Endothelial cell of umbilical vein (primary cell): Measurements from ENCODE around the gene STX8. TPM values are rescaled to one million over a fixed set of nuclear protein-coding genes. Genes with fewer than 3 reads are reported as not detected.

ENCODE experiments used
- BruUV-seq: library from RNA; stranded (reverse); fragments of 400-500 nt; replicated peaks from 2 replicates; lab custom pipeline; 2021; lab: Mats Ljungman, UMichigan
- CTCF ChIA-PET: fragments of 300-600, 350-600 bp; sonication (Branson Sonifier 250); formaldehyde crosslinking; loops from one replicate; lab custom pipeline; 2021; ENCODE audit warnings: antibody characterized with exemption, inconsistent platforms; lab: Charles Lee
- POLR2A ChIA-PET: fragments of 300-600, 350-600 bp; sonication (Branson Sonifier 250); formaldehyde crosslinking; loops from one replicate; lab custom pipeline; 2021; ENCODE audit warnings: antibody characterized with exemption, inconsistent platforms; lab: Charles Lee
- DNase-seq: peaks from one replicate; pipeline ENCODE4 v3.0.0-alpha.2; 2011; ENCODE audit warnings: low read depth, low spot score
- FAIRE-seq: peaks from 2 replicates; lab custom pipeline; 2011; peaks lifted over from hg19 to GRCh38; lab: Jason Lieb, UNC
- H2AFZ ChIP-seq: 2 replicates; pipeline ENCODE4 v1.6.0; 2012; ENCODE audit warnings: low read depth, low read length, control low read depth, inconsistent platforms
- H3K27ac ChIP-seq: 2 replicates; pipeline ENCODE4 v1.5.1; 2011; ENCODE audit warnings: low read depth, mild to moderate bottlenecking, control low read depth, low read length, moderate library complexity; ENCODE audit not compliant: insufficient read depth
- H3K27me3 ChIP-seq, 2 experiments: 2 replicates each; pipeline versions ENCODE4 v1.6.0 to v1.6.1; 2011; ENCODE audit warnings: low read length in 2 of 2, mixed read lengths in 1 of 2; ENCODE audit not compliant: control insufficient read depth in 2 of 2, insufficient read depth in 2 of 2
- H3K36me3 ChIP-seq, 2 experiments: 2 replicates in 1 of 2; 3 replicates in 1 of 2; pipeline ENCODE4 v1.5.1; 2011; ENCODE audit warnings: low read length in 2 of 2, mild to moderate bottlenecking in 1 of 2, moderate library complexity in 1 of 2; ENCODE audit not compliant: control insufficient read depth in 2 of 2, insufficient read depth in 2 of 2; ENCODE audit errors: extremely low read depth in 1 of 2
- H3K4me1 ChIP-seq: 3 replicates; pipeline ENCODE4 v1.5.1; 2011; ENCODE audit warnings: mild to moderate bottlenecking, low read length; ENCODE audit not compliant: control insufficient read depth, insufficient read depth; ENCODE audit errors: extremely low read depth
- H3K4me2 ChIP-seq: 2 replicates; pipeline ENCODE4 v1.6.1; 2011; ENCODE audit warnings: low read length, control low read depth, mixed read lengths; ENCODE audit not compliant: insufficient read depth
- H3K4me3 ChIP-seq, 3 experiments: fragments of 200-600 bp in 1 of 3; sonication (generic), shearing (Covaris generic) in 1 of 3; replicated peaks in 1 of 3; 2 replicates each; pipeline ENCODE4 v1.5.1; 2011 to 2016; ENCODE audit warnings: control low read depth in 3 of 3, low read length in 3 of 3, mild to moderate bottlenecking in 2 of 3, inconsistent platforms in 1 of 3, low read depth in 1 of 3, moderate library complexity in 1 of 3; ENCODE audit not compliant: insufficient read depth in 1 of 3
- H3K79me2 ChIP-seq: 2 replicates; pipeline ENCODE4 v1.6.0; 2012; ENCODE audit warnings: low read length, inconsistent platforms; ENCODE audit not compliant: control insufficient read depth, insufficient read depth
- H3K9ac ChIP-seq: replicated peaks from 2 replicates; pipeline ENCODE3; 2011; ENCODE audit warnings: low read length, control low read depth; ENCODE audit not compliant: insufficient read depth; ENCODE audit errors: extremely low read depth
- H3K9me1 ChIP-seq: replicated peaks from 3 replicates; pipeline ENCODE4 v1.6.0; 2011; ENCODE audit warnings: mild to moderate bottlenecking, low read length; ENCODE audit not compliant: control insufficient read depth, insufficient read depth; ENCODE audit errors: extremely low read depth
- H3K9me3 ChIP-seq: replicated peaks from 2 replicates; pipeline ENCODE4 v1.5.1; 2012; ENCODE audit warnings: low read length, inconsistent platforms; ENCODE audit not compliant: control insufficient read depth, insufficient read depth
- H4K20me1 ChIP-seq: replicated peaks from 2 replicates; pipeline ENCODE3; 2011; ENCODE audit warnings: mild to moderate bottlenecking, low read length; ENCODE audit not compliant: control insufficient read depth, insufficient read depth; ENCODE audit errors: extremely low read depth
- EZH2 ChIP-seq: IDR thresholded peaks from 2 replicates; pipeline ENCODE4 v1.6.1; 2012; ENCODE audit warnings: borderline replicate concordance, low read depth, mild to moderate bottlenecking, moderate library complexity, low read length, inconsistent platforms; ENCODE audit not compliant: severe bottlenecking
- FOS ChIP-seq: IDR thresholded peaks from 2 replicates; pipeline ENCODE4 v1.6.1; 2011; ENCODE audit warnings: mild to moderate bottlenecking, low read length, moderate library complexity, borderline replicate concordance; ENCODE audit not compliant: insufficient read depth
- GATA2 ChIP-seq: IDR thresholded peaks from 2 replicates; pipeline ENCODE4 v1.7.0; 2011; ENCODE audit warnings: low read depth, mild to moderate bottlenecking, moderate library complexity, mixed read lengths, low read length; ENCODE audit not compliant: insufficient read length, insufficient read depth
- JUN ChIP-seq: IDR thresholded peaks from 2 replicates; pipeline ENCODE4 v1.6.1; 2011; ENCODE audit warnings: borderline replicate concordance, low read depth; ENCODE audit not compliant: insufficient read length, insufficient read depth
- MYC ChIP-seq: IDR thresholded peaks from one replicate; pipeline ENCODE4 v1.6.1; 2011; ENCODE audit warnings: mild to moderate bottlenecking, low read depth, low read length
- POLR2A ChIP-seq: IDR thresholded peaks from 2 replicates; pipeline ENCODE4 v1.6.1; 2012; ENCODE audit warnings: low read depth, mild to moderate bottlenecking, control low read depth, low read length
- POLR2AphosphoS5 ChIP-seq: IDR thresholded peaks from 2 replicates; pipeline ENCODE4 v1.6.1; 2012; ENCODE audit warnings: low read depth, mild to moderate bottlenecking, control low read depth, low read length, moderate library complexity; ENCODE audit not compliant: insufficient read depth
- dilution Hi-C: fragments of 300-500 bp; cut with MboI; formaldehyde crosslinking; loops from one replicate; pipeline ENCODE4 v1.15.0; 2019; ENCODE audit warnings: low sequenced_read_pairs; ENCODE audit not compliant: extremely low pct_ligation_motif_present
- intact Hi-C: fragments of 100-400 bp; cut with micrococcal nuclease; formaldehyde crosslinking; loops from one replicate; pipeline ENCODE4 v1.10.0; 2022
- polyA plus RNA-seq, 4 experiments: library from polyadenylated mRNA; depleted of rRNA in 3 of 4; stranded (reverse) in 3 of 4; unstranded in 1 of 4; fragments of >200 nt; gene quantifications; 2 replicates each; pipeline versions ENCODE4 v1.2.1 to v1.2.3, GENCODE V29; 2011 to 2012; ENCODE audit warnings: missing spikeins in 1 of 4
- total RNA-seq: library from RNA; stranded (reverse); gene quantifications from 2 replicates; pipeline ENCODE4 v1.2.3, GENCODE V29; 2021
- TF ChIP-seq, protein P1 (sequence below), 2 donors: IDR thresholded peaks; 1 replicate in 1 of 2; 2 replicates in 1 of 2; pipeline ENCODE4 v1.5.1; 2011; ENCODE audit warnings: low read length in 2 of 2, mild to moderate bottlenecking in 2 of 2, moderate library complexity in 2 of 2, control low read depth in 1 of 2, inconsistent platforms in 1 of 2, low read depth in 1 of 2; ENCODE audit not compliant: insufficient read depth in 1 of 2; ENCODE audit errors: extremely low read depth in 1 of 2
- TF ChIP-seq, protein P2 (sequence below): IDR thresholded peaks from 2 replicates; pipeline ENCODE4 v1.6.1; 2011; ENCODE audit not compliant: insufficient read depth, insufficient read length

Gene STX8
- total and polyA plus RNA-seq, 2 donors (not counting 3 experiments of a cell fraction or from before 2014, with no cell fraction given) = 25.9 to 67.3 TPM

DNA sequence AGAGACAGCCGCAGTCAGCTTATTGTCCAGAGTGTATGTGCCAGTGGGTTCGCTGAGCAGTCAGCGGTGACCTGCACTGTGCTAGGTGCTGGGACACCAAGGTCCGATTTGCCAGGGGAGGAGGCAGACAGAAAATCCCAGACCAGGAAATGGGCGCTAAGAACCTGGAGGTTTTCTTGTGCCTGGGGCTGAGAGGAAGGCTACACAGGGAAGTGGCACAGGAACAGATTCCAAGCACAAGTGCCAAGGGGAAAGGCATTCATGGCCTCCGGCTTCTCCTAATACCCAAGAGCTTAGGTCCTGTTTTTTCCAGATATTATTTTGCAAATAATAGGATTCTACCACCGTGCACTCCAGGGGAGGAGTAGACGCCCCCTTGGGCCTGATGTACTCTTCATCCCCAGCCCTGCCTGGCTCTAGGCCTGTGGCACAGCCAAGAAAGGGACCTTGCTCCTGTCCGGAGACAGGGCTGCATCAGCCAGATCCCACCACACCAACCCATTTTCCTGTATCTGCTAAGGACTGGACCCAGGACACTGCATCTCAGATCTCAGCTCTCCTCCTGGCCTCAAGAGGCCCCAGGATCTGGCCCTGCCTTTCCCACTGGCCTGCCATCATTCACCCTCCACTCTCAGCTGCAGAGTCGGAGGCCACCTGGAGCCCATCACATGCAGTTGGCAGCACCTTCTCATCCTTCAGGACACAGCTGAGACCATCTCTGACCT, 367.1 kb downstream of the STX8 start:
- no TSS peak for BruUV-seq
- FAIRE-seq = no peak
- CTCF ChIA-PET = no interaction called here
- Histone ChIP-seq H3K9me3 (no peaks in the 10 kb centered on the region), H3K36me3 (no peaks in the 10 kb centered on the region), H3K27me3 (no peaks in the 10 kb centered on the region), H3K79me2 (no peaks in the 10 kb centered on the region), H3K9ac (no peak overlapping the region), H3K4me1 (no peaks in the 10 kb centered on the region), H3K4me3 (no peak overlapping the region), H3K9me1 (no peaks in the 10 kb centered on the region), H3K27ac (no peak overlapping the region), H2AFZ (no peak overlapping the region), H3K4me2 (no peak overlapping the region), H4K20me1 (no peaks in the 10 kb centered on the region)
- dilution Hi-C loops = no loop called here
- intact Hi-C loops = loop anchor here (10.0 kb wide), 1 partner anchor 64 kb away; no protein-coding TSS in a partner anchor
- TF ChIP-seq JUN (no peak), MYC (no peak), POLR2A (no peak), FOS (no peak), GATA2 (no peak), EZH2 (no peak), POLR2AphosphoS5 (no peak)
- TF ChIP-seq, protein P1, sequence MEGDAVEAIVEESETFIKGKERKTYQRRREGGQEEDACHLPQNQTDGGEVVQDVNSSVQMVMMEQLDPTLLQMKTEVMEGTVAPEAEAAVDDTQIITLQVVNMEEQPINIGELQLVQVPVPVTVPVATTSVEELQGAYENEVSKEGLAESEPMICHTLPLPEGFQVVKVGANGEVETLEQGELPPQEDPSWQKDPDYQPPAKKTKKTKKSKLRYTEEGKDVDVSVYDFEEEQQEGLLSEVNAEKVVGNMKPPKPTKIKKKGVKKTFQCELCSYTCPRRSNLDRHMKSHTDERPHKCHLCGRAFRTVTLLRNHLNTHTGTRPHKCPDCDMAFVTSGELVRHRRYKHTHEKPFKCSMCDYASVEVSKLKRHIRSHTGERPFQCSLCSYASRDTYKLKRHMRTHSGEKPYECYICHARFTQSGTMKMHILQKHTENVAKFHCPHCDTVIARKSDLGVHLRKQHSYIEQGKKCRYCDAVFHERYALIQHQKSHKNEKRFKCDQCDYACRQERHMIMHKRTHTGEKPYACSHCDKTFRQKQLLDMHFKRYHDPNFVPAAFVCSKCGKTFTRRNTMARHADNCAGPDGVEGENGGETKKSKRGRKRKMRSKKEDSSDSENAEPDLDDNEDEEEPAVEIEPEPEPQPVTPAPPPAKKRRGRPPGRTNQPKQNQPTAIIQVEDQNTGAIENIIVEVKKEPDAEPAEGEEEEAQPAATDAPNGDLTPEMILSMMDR (IDR thresholded peaks at IDR 0.05; ENCODE audit: extremely low read depth in 1 of 2, insufficient read depth in 1 of 2, low read depth in 1 of 2, low read length in 2 of 2) = no peak
- TF ChIP-seq, protein P2, sequence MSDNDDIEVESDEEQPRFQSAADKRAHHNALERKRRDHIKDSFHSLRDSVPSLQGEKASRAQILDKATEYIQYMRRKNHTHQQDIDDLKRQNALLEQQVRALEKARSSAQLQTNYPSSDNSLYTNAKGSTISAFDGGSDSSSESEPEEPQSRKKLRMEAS = no peak
- no peak for DNase-seq
- POLR2A ChIA-PET = no interaction called here
